EL (cell line): ENCODE results near the gene KSR2.
"Not testable (repeated sequence)": the region's sequence is repeated elsewhere in the genome, so short reads cannot be mapped to it uniquely, and the experiment has no call there.

Experiments used
- DNase-seq: peaks from one replicate; pipeline ENCODE4 v3.0.0-alpha.2; 2016

KSR2 gene

DNA sequence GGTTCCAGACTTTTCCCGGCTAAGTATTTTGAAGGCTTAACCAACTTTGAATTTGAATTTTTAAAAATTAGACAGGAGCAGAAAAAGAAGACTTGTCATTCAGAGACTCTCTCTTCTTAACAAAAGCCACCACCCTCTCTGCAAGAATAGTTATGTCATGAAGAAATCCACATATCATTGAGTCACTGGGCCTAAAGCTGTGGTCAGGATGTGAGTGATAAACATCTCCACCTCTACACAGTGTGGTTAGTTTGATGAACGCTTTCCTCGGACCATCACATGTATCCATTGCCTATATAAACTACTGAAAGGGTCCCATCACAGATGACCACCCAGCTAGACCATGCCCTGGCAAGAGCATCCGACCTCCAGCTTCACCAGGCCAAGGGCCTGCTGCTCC is 226.1 kb downstream of the KSR2 start:
- DNase-seq = no peak

- no peak for DNase-seq
Measured at GRCh38 chr12:117738233-117738632, 230.6 kb downstream of the KSR2 start.

GRCh38 chr12:117733549-117733805 is 235.3 kb downstream of the KSR2 start:
- no peak for DNase-seq

- no peak for DNase-seq
Measured at GRCh38 chr12:117732761-117733548, 235.8 kb downstream of the KSR2 start.

DNA sequence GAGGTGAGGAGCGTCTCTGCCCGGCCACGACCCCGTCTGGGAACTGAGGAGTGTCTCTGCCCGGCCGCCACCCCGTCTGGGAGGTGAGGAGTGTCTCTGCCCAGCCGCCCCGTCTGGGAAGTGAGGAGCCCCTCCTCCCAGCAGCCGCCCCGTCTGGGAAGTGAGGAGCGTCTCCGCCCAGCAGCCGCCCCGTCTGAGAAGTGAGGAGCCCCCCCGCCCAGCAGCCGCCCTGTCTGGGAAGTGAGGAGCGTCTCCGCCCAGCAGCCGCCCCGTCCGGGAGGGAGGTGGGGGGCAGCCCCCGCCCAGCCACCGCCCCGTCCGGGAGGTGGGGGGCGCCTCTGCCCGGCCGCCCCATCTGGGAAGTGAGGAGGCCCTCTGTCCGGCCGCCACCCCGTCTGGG is 237.7 kb downstream of the KSR2 start:
- not testable (repeated sequence) for DNase-seq

DNA sequence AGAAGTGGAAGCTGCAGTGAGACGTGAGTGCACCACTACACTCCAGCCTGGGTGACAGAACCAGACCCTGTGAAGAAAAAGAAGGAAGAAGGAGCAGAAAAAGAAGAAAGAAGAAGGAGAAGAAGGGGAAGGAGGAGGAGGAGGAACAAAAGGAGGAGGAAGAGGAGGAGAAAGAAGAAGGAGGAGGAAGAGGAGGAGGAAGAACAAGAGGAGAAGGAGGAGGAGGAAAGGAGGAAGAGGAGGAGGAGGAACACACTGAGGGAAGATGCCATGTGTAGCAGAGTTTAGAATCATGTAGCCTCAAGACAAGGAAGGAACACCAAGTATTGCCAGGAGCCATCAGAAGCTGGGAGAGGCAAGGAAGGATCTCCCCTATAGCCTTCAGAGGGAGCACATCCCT is 241.5 kb downstream of the KSR2 start:
- no peak for DNase-seq

- no peak for DNase-seq
Measured at GRCh38 chr12:117724543-117724942, 244.2 kb downstream of the KSR2 start.

DNA sequence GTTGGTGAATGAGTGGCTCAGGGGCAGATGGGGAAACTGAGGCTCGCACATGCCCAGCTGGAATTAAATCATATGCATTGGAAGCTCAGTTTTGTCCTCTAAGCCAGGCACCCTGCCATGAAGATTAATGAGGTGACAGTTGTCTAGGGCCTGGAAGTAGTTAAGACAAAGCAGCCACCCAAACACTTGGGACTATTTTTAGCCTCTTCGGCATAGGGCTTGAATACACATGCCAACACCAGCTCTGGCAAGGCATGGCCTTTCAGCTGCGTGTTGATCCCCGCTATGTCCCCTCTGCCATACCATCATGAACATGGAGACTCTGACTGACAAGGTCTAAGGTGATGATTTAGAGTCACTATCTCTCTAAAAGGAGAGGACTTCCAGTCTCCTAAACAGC is 250.2 kb downstream of the KSR2 start:
- DNase-seq = no peak

- DNase-seq = no peak
Measured at GRCh38 chr12:117718141-117718540, 250.6 kb downstream of the KSR2 start.

DNA sequence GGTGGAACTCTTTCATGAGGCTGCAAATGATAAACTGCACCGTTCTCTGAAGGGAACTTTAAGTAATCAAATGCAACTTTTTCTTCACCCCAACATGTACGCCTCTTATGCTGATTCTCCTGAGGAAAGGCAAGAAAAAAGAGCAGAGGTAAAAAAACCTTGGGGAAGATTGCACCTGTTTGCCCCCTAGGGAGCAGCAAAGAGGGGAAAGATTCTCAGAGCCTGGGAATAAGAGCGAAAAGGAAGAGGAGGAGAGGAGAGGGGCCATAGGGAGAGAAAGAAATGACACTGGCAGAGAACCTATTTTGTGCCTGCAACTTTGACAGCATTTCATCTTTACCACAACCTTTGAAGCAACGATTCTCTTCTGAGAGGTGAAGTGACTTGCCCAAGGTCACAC is 254.6 kb downstream of the KSR2 start:
- DNase-seq = no peak

DNA sequence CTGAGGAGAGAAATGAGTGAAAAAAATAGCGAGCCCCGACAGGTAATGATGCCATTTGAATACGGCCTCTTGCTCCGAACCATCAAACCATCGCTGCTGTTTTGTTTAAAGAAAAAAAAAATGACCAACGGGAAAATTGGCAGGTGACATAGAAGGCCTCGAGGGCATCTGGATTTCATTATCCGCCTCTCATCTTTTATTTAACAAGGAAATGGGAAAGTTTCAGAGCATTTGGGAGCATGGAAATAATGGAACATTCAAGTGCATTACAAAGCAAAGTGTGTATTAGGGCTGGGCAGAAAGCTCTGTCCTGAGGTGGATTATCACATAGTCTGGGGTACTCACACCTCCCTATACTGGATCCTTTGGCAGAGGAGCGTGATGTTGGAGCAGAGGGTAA is 258.7 kb downstream of the KSR2 start:
- DNase-seq = no peak

- no peak for DNase-seq
Measured at GRCh38 chr12:117707861-117708260, 260.9 kb downstream of the KSR2 start.

DNA sequence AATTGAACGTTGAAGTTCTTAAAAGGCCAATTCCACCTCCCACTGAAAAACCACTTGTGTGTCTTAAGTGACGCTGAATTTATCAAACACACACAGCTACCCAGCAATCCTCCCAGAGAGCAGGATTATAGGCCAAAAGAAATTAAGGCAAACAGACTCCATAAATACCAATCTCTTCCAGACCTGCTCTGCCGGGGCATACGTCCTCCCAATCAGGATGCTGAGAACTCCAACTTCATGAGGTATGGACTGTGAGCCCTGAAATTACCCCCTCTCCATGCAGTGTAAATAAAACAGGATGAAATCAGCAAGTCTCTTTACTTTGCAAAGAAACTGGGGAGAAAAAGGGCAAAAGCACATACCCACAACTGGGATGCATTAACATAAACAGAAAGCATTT is 265.2 kb downstream of the KSR2 start:
- DNase-seq = no peak

DNA sequence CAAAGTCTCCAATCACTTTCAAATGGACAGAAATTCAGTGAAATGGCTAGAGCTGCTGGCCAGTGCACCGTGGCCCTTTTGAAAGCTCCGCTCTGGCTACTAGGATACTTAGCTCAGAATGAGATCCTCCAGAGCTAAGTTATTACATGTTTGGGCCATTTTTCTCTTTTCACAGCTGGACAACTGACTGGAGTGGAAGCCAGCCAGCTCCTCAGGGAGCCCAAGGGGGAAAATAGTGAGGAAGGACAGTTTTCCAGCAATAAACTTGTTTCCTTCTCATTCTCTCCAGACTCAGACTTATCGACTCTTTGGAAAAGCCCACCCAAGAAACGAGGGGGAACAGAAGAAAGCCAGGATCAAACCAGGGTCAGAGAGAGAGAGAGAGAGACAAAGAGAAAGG is 266.0 kb downstream of the KSR2 start:
- no peak for DNase-seq

- no peak for DNase-seq
Measured at GRCh38 chr12:117699575-117699974, 269.2 kb downstream of the KSR2 start.

DNA sequence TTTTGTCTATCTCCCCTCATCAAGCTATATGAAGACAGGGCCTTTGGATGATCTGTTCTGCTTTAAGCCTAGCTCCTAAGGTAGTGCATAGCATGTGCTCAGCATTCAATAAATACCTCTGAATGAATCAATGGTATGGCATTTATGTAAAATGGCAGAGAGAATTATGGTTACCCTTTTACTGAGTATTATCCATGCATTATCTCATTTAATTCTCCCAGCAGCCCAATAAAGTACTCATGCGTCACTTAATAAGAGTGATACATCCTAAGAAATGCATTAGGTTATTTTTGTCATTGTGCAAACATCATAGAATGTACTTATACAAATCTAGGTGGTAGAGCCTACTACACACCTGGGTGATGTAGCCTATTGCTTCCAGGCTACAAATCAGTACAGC is 269.7 kb downstream of the KSR2 start:
- DNase-seq = no peak

DNA sequence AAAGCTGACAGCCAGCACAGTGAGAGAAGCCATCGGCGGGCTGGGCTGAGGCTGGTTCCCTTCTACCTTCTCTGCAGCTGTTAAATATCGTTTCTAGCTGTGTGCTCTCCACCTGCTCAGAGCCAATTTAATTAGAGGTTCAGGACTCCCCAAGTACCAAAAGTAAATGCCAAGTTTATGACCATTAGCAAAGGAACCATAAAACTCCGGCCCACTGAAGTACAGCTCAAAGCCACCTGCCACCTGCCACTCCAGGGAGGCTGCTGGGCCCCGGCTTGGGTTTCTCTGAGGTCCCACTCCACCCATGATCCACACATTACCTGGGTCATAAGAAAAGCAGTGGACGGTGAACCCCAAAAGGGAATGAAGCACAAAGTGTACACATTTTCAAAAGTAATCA is 272.8 kb downstream of the KSR2 start:
- no peak for DNase-seq

- DNase-seq = no peak
Measured at GRCh38 chr12:117692512-117692911, 276.3 kb downstream of the KSR2 start.

- no peak for DNase-seq
Measured at GRCh38 chr12:117689857-117690256, 278.9 kb downstream of the KSR2 start.

GRCh38 chr12:117688446-117688845 is 280.3 kb downstream of the KSR2 start:
- no peak for DNase-seq

DNA sequence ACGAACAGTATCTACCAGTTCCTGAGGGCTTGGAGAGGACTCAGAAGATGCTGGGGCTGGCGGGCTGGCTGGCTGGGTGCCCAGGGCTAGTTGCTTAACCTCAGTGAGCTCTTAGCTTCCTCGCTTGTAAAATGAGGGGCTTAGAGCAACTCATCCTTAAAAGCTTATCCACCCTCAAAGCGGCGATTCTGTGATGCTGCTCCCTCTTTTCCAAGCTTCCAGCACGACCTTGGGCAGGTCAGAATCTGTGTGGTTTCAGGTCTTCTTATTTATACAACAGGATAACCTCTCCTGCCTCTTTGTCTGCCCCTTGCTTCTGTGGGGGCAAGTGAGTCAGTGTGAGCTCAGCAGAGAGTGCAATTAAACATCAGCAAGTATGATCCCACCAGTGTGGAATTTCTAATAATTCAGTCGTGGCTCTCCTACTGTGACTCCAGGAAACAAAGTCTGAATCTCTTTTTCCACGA is 281.8 kb downstream of the KSR2 start:
- peak; percentile 92 for DNase-seq

DNA sequence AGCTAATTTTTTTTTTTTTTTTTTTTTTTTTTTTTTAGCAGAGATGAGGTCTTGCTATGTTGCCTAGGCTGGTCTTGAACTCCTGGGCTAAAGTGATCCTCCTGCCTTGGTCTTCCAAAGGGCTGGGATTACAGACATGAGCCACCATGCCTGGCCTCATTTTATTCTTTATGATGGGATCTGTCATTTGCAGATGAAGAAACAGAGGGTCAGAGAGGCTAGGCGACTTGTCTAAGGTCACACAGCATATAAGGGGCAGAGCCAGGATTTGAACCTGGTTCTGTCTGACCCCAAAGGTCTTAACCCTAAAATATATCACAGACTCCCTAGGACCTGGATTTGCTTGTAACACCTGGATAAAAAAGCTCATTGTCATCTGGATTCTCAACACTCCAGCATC is 282.6 kb downstream of the KSR2 start:
- DNase-seq = no peak

DNA sequence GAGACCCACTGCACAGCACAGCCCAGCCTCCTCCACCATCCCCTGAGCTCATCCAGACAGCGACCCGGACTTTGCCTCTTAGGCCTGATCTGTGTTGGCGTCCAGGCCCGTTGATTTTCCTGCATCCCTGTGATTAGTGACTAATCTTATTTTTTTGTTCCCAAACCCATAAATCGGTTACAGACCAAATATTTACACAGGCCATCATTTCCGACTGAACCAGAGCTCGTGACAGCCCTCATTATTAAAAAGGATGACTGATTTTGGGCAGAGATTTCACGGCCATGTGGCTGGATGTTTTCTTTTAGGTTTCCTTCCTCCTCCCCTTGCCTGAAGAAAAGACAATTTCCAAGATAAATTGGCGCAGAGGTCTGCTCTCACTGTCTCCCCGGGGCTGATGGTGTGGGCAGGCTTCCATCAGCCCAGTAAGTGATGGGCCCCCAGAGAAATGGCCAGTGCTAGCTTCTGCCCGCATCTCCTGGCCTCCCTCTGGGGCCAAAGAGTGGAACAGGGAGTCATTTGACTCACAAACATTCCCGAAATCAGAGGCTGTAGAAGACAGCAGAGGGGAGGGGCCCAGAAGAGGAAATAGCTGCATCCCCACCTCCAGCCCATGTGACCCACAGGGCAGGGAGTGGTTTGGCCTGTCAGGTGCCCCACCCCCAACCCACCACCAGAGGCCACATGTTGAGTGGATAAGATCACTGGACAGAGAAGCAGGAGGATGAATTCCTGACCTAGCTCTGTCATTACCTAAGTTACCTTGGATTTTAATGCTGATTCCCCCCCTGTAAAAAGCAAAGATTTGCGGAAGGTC is 283.5 kb downstream of the KSR2 start:
- peak; percentile 89 for DNase-seq

DNA sequence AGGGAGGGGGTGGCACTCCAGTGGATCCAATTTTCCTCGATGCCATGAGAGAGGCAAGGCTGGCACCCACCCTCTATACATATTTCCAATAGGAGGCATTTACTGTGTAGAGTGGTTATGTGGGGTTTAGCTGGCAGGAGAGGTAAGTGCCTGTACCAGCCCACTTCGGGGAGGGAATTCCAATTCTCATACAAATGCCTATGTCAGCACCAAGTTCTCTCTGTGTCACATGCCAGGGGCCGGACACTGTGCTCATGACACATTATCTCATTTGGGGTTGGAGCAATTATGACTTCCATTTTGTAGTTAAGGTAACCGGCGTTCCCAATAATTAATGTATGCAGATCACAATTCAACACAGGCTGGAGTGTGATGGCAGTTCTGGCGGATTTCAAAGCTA is 284.3 kb downstream of the KSR2 start:
- DNase-seq = no peak

- peak; percentile 69 for DNase-seq
Measured at GRCh38 chr12:117680312-117680711, 288.5 kb downstream of the KSR2 start.
